ENCODE measurements around the gene ZBTB8B. TPM values are rescaled to one million over a fixed set of nuclear protein-coding genes. Genes with fewer than 3 reads are reported as not detected.

Gene ZBTB8B
- total RNA-seq, 1 donor from 2014 or later, result not detected

GRCh38 chr1:32509939-32510338 is 45.1 kb downstream of the ZBTB8B start:
- no peak for ATAC-seq

Other genes starting within 250 kb of the ZBTB8B start
- gene TMEM234, start 242.7 kb upstream of the ZBTB8B start, total RNA-seq, result 11.0 TPM
- gene EIF3I, start 242.7 kb upstream of the ZBTB8B start, total RNA-seq, result 175 TPM
- 1.5 TPM for gene FAM167B, start 217.8 kb upstream of the ZBTB8B start, total RNA-seq
- gene LCK, start 213.8 kb upstream of the ZBTB8B start, total RNA-seq, result 1.00 TPM
- 108 TPM for gene HDAC1, start 173.0 kb upstream of the ZBTB8B start, total RNA-seq
- 10.8 TPM for gene MARCKSL1, start 128.8 kb upstream of the ZBTB8B start, total RNA-seq
- 2.3 TPM for gene FAM229A, start 102.6 kb upstream of the ZBTB8B start, total RNA-seq
- 0.52 TPM for gene TSSK3, start 102.5 kb upstream of the ZBTB8B start, total RNA-seq
- gene BSDC1, start 70.6 kb upstream of the ZBTB8B start, total RNA-seq, result 39.5 TPM
- 3.1 TPM for gene ZBTB8A, start 74.4 kb downstream of the ZBTB8B start, total RNA-seq
- 30.6 TPM for gene ZBTB8OS, start 185.5 kb downstream of the ZBTB8B start, total RNA-seq
- 95.8 TPM for gene RBBP4, start 186.1 kb downstream of the ZBTB8B start, total RNA-seq
- gene SYNC, start 237.7 kb downstream of the ZBTB8B start, total RNA-seq, result 5.0 TPM

All from esophagus mucosa (tissue), 1 donor.